PC-3 (cell line): ENCODE results near the gene LARP4B. TPM values are rescaled to one million over a fixed set of nuclear protein-coding genes. Genes with fewer than 3 reads are reported as not detected.

Experiments
- ATAC-seq: fragments of 200-7000 bp; cut with Tn5 transposase; 2 replicates; pipeline ENCODE4 v1.9.1; 2020; ENCODE audit warnings: mild to moderate bottlenecking, moderate library complexity
- BruUV-seq: library from RNA; stranded (reverse); fragments of 400-500 nt; replicated peaks from 2 replicates; lab custom pipeline; 2021; lab: Mats Ljungman, UMichigan
- CTCF ChIA-PET: fragments of 300-600 bp; sonication (Branson Sonifier 250); formaldehyde crosslinking; loops from one replicate; lab custom pipeline; 2022; ENCODE audit warnings: antibody characterized with exemption; lab: Charles Lee
- POLR2A ChIA-PET: fragments of 300-600 bp; sonication (Branson Sonifier 250); formaldehyde crosslinking; loops from one replicate; lab custom pipeline; 2022; ENCODE audit warnings: antibody characterized with exemption; ENCODE audit not compliant: unreplicated experiment; lab: Charles Lee
- DNase-seq: peaks from one replicate; pipeline ENCODE4 v3.0.0-alpha.2; 2015
- H2AFZ ChIP-seq: fragments of 300-600 bp; sonication (generic); 2 replicates; pipeline ENCODE4 v1.6.0; 2016; ENCODE audit warnings: antibody characterized with exemption, low read length
- H3F3A ChIP-seq: fragments of 300-600 bp; sonication (generic); one replicate; pipeline ENCODE4 v1.6.0; 2017; ENCODE audit warnings: antibody characterized with exemption, low read length, control low read depth, mild to moderate bottlenecking; ENCODE audit not compliant: unreplicated experiment
- H3K27ac ChIP-seq: fragments of 300-600 bp; sonication (generic); 2 replicates; pipeline ENCODE4 v1.5.1; 2016; ENCODE audit warnings: mild to moderate bottlenecking, low read length
- H3K27me3 ChIP-seq: fragments of 300-600 bp; sonication (generic); 2 replicates; pipeline ENCODE4 v1.6.1; 2016; ENCODE audit warnings: low read length, mixed read lengths
- H3K36me3 ChIP-seq: fragments of 300-600 bp; sonication (generic); 2 replicates; pipeline ENCODE4 v1.6.1; 2016; ENCODE audit warnings: low read depth, mixed run types, low read length, mixed read lengths
- H3K4me1 ChIP-seq: fragments of 300-600 bp; sonication (generic); 2 replicates; pipeline ENCODE4 v1.5.1; 2016; ENCODE audit warnings: low read length; ENCODE audit not compliant: insufficient read depth
- H3K4me2 ChIP-seq: fragments of 300-600 bp; sonication (generic); 2 replicates; pipeline ENCODE4 v1.6.0; 2016; ENCODE audit warnings: low read length
- H3K4me3 ChIP-seq: fragments of 300-600 bp; sonication (generic); 2 replicates; pipeline ENCODE4 v1.5.1; 2016; ENCODE audit warnings: mild to moderate bottlenecking, low read length, mixed read lengths
- H3K79me2 ChIP-seq: fragments of 300-600 bp; sonication (generic); 2 replicates; pipeline ENCODE4 v1.6.1; 2017; ENCODE audit warnings: low read length, mixed read lengths
- H3K9ac ChIP-seq: fragments of 300-600 bp; sonication (generic); 2 replicates; pipeline ENCODE4 v1.6.0; 2016; ENCODE audit warnings: mild to moderate bottlenecking, low read length
- H3K9me2 ChIP-seq: fragments of 300-600 bp; sonication (generic); replicated peaks from 2 replicates; pipeline ENCODE4 v1.6.1; 2016; ENCODE audit warnings: mixed run types, low read length, mixed read lengths
- H3K9me3 ChIP-seq: fragments of 300-600 bp; sonication (generic); 2 replicates; pipeline ENCODE4 v1.6.1; 2016; ENCODE audit warnings: low read length, mixed read lengths
- H4K20me1 ChIP-seq: fragments of 300-600 bp; sonication (generic); 2 replicates; pipeline ENCODE4 v1.6.1; 2016; ENCODE audit warnings: low read length, mixed read lengths
- CTCF ChIP-seq: fragments of 300-600 bp; sonication (generic); conservative IDR thresholded peaks from 2 replicates; pipeline ENCODE4 v1.5.1; 2017; ENCODE audit warnings: antibody characterized with exemption, low read depth, mild to moderate bottlenecking, low read length
- EZH2 ChIP-seq: fragments of 300-600 bp; sonication (generic); IDR thresholded peaks from one replicate; pipeline ENCODE4 v1.6.1; 2017; ENCODE audit warnings: antibody characterized with exemption, mild to moderate bottlenecking, low read length; ENCODE audit not compliant: unreplicated experiment
- EZH2phosphoT487 ChIP-seq: fragments of 300-600 bp; sonication (generic); IDR thresholded peaks from 2 replicates; pipeline ENCODE4 v1.6.1; 2018; ENCODE audit warnings: mild to moderate bottlenecking, antibody characterized with exemption, low read length, borderline replicate concordance
- intact Hi-C: fragments of 100-400 bp; cut with micrococcal nuclease; formaldehyde crosslinking; loops from 2 replicates; pipeline ENCODE4 v1.9.0; 2023
- total RNA-seq: library from RNA; depleted of rRNA; stranded (reverse); fragments of >200 nt; gene quantifications from 2 replicates; pipeline ENCODE4 v1.2.3, GENCODE V29; 2014

Gene LARP4B
- total RNA-seq, 1 experiment from 2014 or later = 33.9 TPM

- no peak for TF ChIP-seq EZH2
- no peak for TF ChIP-seq EZH2phosphoT487
- TF ChIP-seq CTCF = peak; percentile 10; the same call in 1 of the 2 replicates
- Histone ChIP-seq H3K9me3 (no peaks in the 10 kb centered on the region), H3K79me2 (peaks cover 99% of the 10 kb centered on the region), H3K9ac (no peak overlapping the region), H4K20me1 (peaks cover 63% of the 10 kb centered on the region), H3K4me2 (no peak overlapping the region), H3K4me3 (no peak overlapping the region), H3K4me1 (peaks cover 8% of the 10 kb centered on the region), H3K27ac (no peak overlapping the region), H3K36me3 (no peaks in the 10 kb centered on the region), H3K9me2 (no peaks in the 10 kb centered on the region), H3F3A (peaks cover 4% of the 10 kb centered on the region), H2AFZ (no peak overlapping the region), H3K27me3 (no peaks in the 10 kb centered on the region)
- intact Hi-C loops = no loop called here
- DNase-seq (no peak), ATAC-seq (no peak)
- CTCF ChIA-PET = no interaction called here
- POLR2A ChIA-PET = no interaction called here
- no TSS peak for BruUV-seq
Observed at GRCh38 chr10:924524-924859, 7.0 kb downstream of the LARP4B start.

GRCh38 chr10:923844-924523 lies 7.5 kb downstream of the LARP4B start:
- peaks cover 4% of the 10 kb centered on the region for H3F3A ChIP-seq
- H3K36me3 ChIP-seq = no peaks in the 10 kb centered on the region
- H2AFZ ChIP-seq = no peak overlapping the region
- peaks cover 99% of the 10 kb centered on the region for H3K79me2 ChIP-seq
- TF ChIP-seq EZH2 (no peak), CTCF (no peak), EZH2phosphoT487 (no peak)
- DNase-seq (no peak), ATAC-seq (no peak)
- no peak overlapping the region for H3K4me3 ChIP-seq
- no peak overlapping the region for H3K27ac ChIP-seq
- no peak overlapping the region for H3K4me2 ChIP-seq
- no peaks in the 10 kb centered on the region for H3K27me3 ChIP-seq
- no peaks in the 10 kb centered on the region for H3K9me3 ChIP-seq
- ChIA-PET POLR2A (no interaction called here), CTCF (no interaction called here)
- intact Hi-C loops = no loop called here
- BruUV-seq = no TSS peak
- no peaks in the 10 kb centered on the region for H3K9me2 ChIP-seq
- peaks cover 61% of the 10 kb centered on the region for H4K20me1 ChIP-seq
- peaks cover 6% of the 10 kb centered on the region for H3K4me1 ChIP-seq
- no peak overlapping the region for H3K9ac ChIP-seq
